Right atrium auricular region (tissue), 2 donors: Measurements from ENCODE around the gene MRPL3. TPM values are rescaled to one million over a fixed set of nuclear protein-coding genes. Genes with fewer than 3 reads are reported as not detected.

Source experiments
- DNase-seq: peaks from one replicate; pipeline ENCODE4 v3.0.0-alpha.2; 2019; ENCODE audit warnings: low spot score
- H3K27ac ChIP-seq, 2 donors: fragments of 200-600 bp; sonication (generic); 1 replicate in 1 of 2; 2 replicates in 1 of 2; pipeline ENCODE4 v1.5.1; 2016 to 2019
- H3K27me3 ChIP-seq, 2 donors: fragments of 200-600 bp; sonication (generic); one replicate each; pipeline versions ENCODE4 v1.5.1 to v1.6.0; 2017 to 2019
- H3K36me3 ChIP-seq: fragments of 200-600 bp; sonication (generic); one replicate; pipeline ENCODE4 v1.5.1; 2016
- H3K4me1 ChIP-seq, 2 donors: fragments of 200-600 bp; sonication (generic); one replicate each; pipeline versions ENCODE4 v1.5.1 to v1.6.0; 2017 to 2019
- H3K4me3 ChIP-seq, 2 donors: fragments of 200-600 bp; sonication (generic); 1 replicate in 1 of 2; 2 replicates in 1 of 2; pipeline ENCODE4 v1.5.1; 2017 to 2019; ENCODE audit warnings: mild to moderate bottlenecking in 1 of 2, moderate library complexity in 1 of 2
- H3K9me3 ChIP-seq, 2 donors: fragments of 200-600 bp; sonication (generic); one replicate each; pipeline ENCODE4 v1.5.1; 2019
- CTCF ChIP-seq, 2 donors: fragments of 200-600 bp; sonication (generic); IDR thresholded peaks; one replicate each; pipeline ENCODE4 v1.5.1; 2019; ENCODE audit warnings: antibody characterized with exemption in 2 of 2
- total RNA-seq, 2 donors: library from RNA; depleted of rRNA; stranded (reverse); fragments of >200 nt; gene quantifications; one replicate each; pipeline ENCODE4 v1.1.0, GENCODE V29; 2016

Gene MRPL3
- total RNA-seq, 2 donors from 2014 or later: 55.1 to 69.3 TPM

- no peak for TF ChIP-seq CTCF (IDR thresholded peaks at IDR 0.05)
- Histone ChIP-seq H3K4me1 (peaks cover 0 to 16% of the 10 kb centered on the region in 2 donors), H3K27ac (no peak overlapping the region), H3K4me3 (no peak overlapping the region), H3K36me3 (peaks cover 1% of the 10 kb centered on the region), H3K9me3 (no peaks in the 10 kb centered on the region), H3K27me3 (no peaks in the 10 kb centered on the region)
- no peak for DNase-seq
These were observed 48.3 kb downstream of the MRPL3 start for GRCh38 chr3:131454501-131454900.

GRCh38 chr3:131453533-131453932, 49.2 kb downstream of the MRPL3 start:
- no peak for TF ChIP-seq CTCF (IDR thresholded peaks at IDR 0.05)
- Histone ChIP-seq H3K4me3 (no peak overlapping the region), H3K9me3 (no peaks in the 10 kb centered on the region), H3K27ac (no peak overlapping the region), H3K4me1 (peaks cover 0 to 23% of the 10 kb centered on the region in 2 donors), H3K36me3 (no peaks in the 10 kb centered on the region), H3K27me3 (no peaks in the 10 kb centered on the region)
- no peak for DNase-seq

GRCh38 chr3:131447349-131447748, 55.4 kb downstream of the MRPL3 start:
- no peak for TF ChIP-seq CTCF (IDR thresholded peaks at IDR 0.05)
- H3K27ac ChIP-seq: no peak overlapping the region
- H3K27me3 ChIP-seq: no peaks in the 10 kb centered on the region
- no peak for DNase-seq
- H3K4me1 ChIP-seq: peaks cover 0 to 9% of the 10 kb centered on the region in 2 donors
- no peak overlapping the region for H3K4me3 ChIP-seq
- H3K36me3 ChIP-seq: no peaks in the 10 kb centered on the region
- peaks cover 0 to 8% of the 10 kb centered on the region in 2 donors for H3K9me3 ChIP-seq

GRCh38 chr3:131444180-131444579, 58.6 kb downstream of the MRPL3 start:
- Histone ChIP-seq H3K9me3 (peaks cover 0 to 8% of the 10 kb centered on the region in 2 donors), H3K27ac (no peak overlapping the region), H3K27me3 (no peaks in the 10 kb centered on the region), H3K36me3 (no peaks in the 10 kb centered on the region), H3K4me1 (peaks cover 0 to 4% of the 10 kb centered on the region in 2 donors), H3K4me3 (no peak overlapping the region)
- DNase-seq: no peak
- no peak for TF ChIP-seq CTCF (IDR thresholded peaks at IDR 0.05)

- Histone ChIP-seq H3K27me3 (no peaks in the 10 kb centered on the region), H3K36me3 (no peaks in the 10 kb centered on the region), H3K4me1 (no peaks in the 10 kb centered on the region), H3K9me3 (no peaks in the 10 kb centered on the region), H3K27ac (no peak overlapping the region), H3K4me3 (no peak overlapping the region)
- DNase-seq: no peak
- no peak for TF ChIP-seq CTCF (IDR thresholded peaks at IDR 0.05)
These were observed 63.7 kb downstream of the MRPL3 start for GRCh38 chr3:131439084-131439483.

GRCh38 chr3:131435000-131435399, 67.8 kb downstream of the MRPL3 start:
- H3K4me3 ChIP-seq: no peak overlapping the region
- H3K9me3 ChIP-seq: no peaks in the 10 kb centered on the region
- no peak overlapping the region for H3K27ac ChIP-seq
- H3K36me3 ChIP-seq: no peaks in the 10 kb centered on the region
- DNase-seq: no peak
- no peak for TF ChIP-seq CTCF (IDR thresholded peaks at IDR 0.05)
- no peaks in the 10 kb centered on the region for H3K27me3 ChIP-seq
- H3K4me1 ChIP-seq: no peaks in the 10 kb centered on the region
